Thyroid gland (tissue), 4 donors: Measurements from ENCODE around the gene EID2B. TPM values are rescaled to one million over a fixed set of nuclear protein-coding genes. Genes with fewer than 3 reads are reported as not detected.
A peak's percentile ranks its signal among the peaks of the same experiment; 100 is the strongest.

ENCODE experiments used
- DNase-seq, 2 donors: peaks; one replicate each; pipeline ENCODE4 v3.0.0-alpha.2; 2019
- H3K27ac ChIP-seq, 3 donors: fragments of 200-600 bp; sonication (generic); 1 replicate in 2 of 3; 2 replicates in 1 of 3; pipeline ENCODE4 v1.5.1; 2016 to 2019; ENCODE audit warnings: mild to moderate bottlenecking in 1 of 3, moderate library complexity in 1 of 3
- H3K27me3 ChIP-seq: fragments of 200-600 bp; sonication (generic); one replicate; pipeline ENCODE4 v1.5.1; 2019
- H3K36me3 ChIP-seq, 2 donors: fragments of 200-600 bp; sonication (generic); one replicate each; pipeline ENCODE4 v1.5.1; 2016 to 2019
- H3K4me1 ChIP-seq, 2 donors: fragments of 200-600 bp; sonication (generic); one replicate each; pipeline ENCODE4 v1.5.1; 2017 to 2019
- H3K4me3 ChIP-seq, 3 donors: fragments of 200-600 bp; sonication (generic); replicated peaks in 1 of 3; 1 replicate in 2 of 3; 2 replicates in 1 of 3; pipeline ENCODE4 v1.5.1; 2016; ENCODE audit warnings: mild to moderate bottlenecking in 1 of 3
- H3K9me3 ChIP-seq: fragments of 200-600 bp; sonication (generic); one replicate; pipeline ENCODE4 v1.5.1; 2017
- POLR2A ChIP-seq, 2 donors: fragments of 450-650 bp; IDR thresholded peaks; one replicate each; pipeline ENCODE4 v1.6.1; 2017; ENCODE audit warnings: antibody characterized with exemption in 2 of 2, mild to moderate bottlenecking in 2 of 2, moderate library complexity in 1 of 2
- WGBS, 2 donors: methylation state at CpG; one replicate each; pipeline ENCODE4 v1.1.5; 2017; 5-methylcytosine and 5-hydroxymethylcytosine counted together
- intact Hi-C: fragments of 100-400 bp; cut with DNase I; formaldehyde crosslinking; loops from one replicate; pipeline ENCODE4 v1.15.1; 2023
- total RNA-seq, 4 donors: library from RNA; depleted of rRNA; stranded (reverse); fragments of >200 nt; gene quantifications; one replicate each; pipeline ENCODE4 v1.2.3, GENCODE V29; 2016
- TF ChIP-seq, protein P1 (sequence below), 6 experiments: fragments of 200-600 bp in 3 of 6; fragments of 450-650 bp in 3 of 6; sonication (generic) in 3 of 6; IDR thresholded peaks; one replicate each; pipeline ENCODE4 v1.5.1; 2016 to 2019; ENCODE audit warnings: antibody characterized with exemption in 6 of 6, mild to moderate bottlenecking in 2 of 6, inconsistent platforms in 1 of 6, moderate library complexity in 1 of 6

Gene EID2B
- total RNA-seq, 4 donors from 2014 or later, result 2.4 to 7.1 (median 4.4) TPM

DNA sequence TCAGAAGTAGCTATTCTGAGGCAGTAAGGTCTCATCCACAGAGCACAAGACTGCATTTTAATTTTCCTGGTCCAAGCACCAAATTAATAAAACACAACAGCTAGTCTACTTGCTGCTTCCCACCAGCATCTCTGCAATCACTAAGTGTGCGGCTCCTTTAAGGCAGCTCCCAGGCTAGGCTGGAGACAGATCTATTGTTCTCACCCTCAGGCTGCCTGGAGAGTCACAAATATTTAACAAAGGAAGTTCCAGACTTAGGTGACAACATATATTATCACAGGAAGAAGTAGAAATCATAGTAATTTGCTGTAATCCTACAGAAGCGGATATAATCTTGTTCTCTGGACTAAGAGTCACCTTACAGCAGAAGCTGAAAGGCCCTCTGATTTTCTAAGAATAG, 9.6 kb upstream of the EID2B start:
- no peak for DNase-seq
- Histone ChIP-seq H3K9me3 (no peaks in the 10 kb centered on the region), H3K4me3 (no peak overlapping the region), H3K27ac (no peak overlapping the region), H3K4me1 (peaks cover 9 to 12% of the 10 kb centered on the region in 2 donors), H3K36me3 (no peaks in the 10 kb centered on the region), H3K27me3 (no peaks in the 10 kb centered on the region)
- no peak for TF ChIP-seq POLR2A (IDR thresholded peaks at IDR 0.05)
- TF ChIP-seq, protein P1, sequence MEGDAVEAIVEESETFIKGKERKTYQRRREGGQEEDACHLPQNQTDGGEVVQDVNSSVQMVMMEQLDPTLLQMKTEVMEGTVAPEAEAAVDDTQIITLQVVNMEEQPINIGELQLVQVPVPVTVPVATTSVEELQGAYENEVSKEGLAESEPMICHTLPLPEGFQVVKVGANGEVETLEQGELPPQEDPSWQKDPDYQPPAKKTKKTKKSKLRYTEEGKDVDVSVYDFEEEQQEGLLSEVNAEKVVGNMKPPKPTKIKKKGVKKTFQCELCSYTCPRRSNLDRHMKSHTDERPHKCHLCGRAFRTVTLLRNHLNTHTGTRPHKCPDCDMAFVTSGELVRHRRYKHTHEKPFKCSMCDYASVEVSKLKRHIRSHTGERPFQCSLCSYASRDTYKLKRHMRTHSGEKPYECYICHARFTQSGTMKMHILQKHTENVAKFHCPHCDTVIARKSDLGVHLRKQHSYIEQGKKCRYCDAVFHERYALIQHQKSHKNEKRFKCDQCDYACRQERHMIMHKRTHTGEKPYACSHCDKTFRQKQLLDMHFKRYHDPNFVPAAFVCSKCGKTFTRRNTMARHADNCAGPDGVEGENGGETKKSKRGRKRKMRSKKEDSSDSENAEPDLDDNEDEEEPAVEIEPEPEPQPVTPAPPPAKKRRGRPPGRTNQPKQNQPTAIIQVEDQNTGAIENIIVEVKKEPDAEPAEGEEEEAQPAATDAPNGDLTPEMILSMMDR (IDR thresholded peaks at IDR 0.05), result no peak
- 47 to 71% methylated on average over 2 of the region's 2 CpGs for WGBS, 2 donors
- intact Hi-C loops, result no loop called here

DNA sequence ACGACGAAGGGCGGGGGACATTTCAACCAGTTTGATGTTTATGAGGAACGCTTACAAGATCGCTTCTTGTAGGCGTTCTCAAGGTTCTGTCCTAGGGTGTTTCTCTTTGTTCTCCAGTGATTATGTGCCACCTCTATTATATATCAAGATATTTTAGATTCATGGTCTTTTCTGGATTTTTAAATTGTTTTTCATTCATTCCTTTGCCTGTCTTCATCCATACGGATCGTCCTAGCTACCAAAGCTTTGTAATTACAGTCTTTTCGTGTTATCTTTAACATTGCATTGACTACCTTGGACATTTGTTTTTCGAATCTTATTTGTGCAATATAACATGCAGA, 7.7 kb upstream of the EID2B start:
- H3K4me3 ChIP-seq, result no peak overlapping the region
- H3K27me3 ChIP-seq, result no peaks in the 10 kb centered on the region
- no peaks in the 10 kb centered on the region for H3K36me3 ChIP-seq
- WGBS, 2 donors, result 6 to 10% methylated on average over 10 of the region's 10 CpGs
- peaks cover 9 to 12% of the 10 kb centered on the region in 2 donors for H3K4me1 ChIP-seq
- no peaks in the 10 kb centered on the region for H3K9me3 ChIP-seq
- no peak for DNase-seq
- no peak for TF ChIP-seq POLR2A (IDR thresholded peaks at IDR 0.05)
- TF ChIP-seq, protein P1 (IDR thresholded peaks at IDR 0.05), result no peak
- intact Hi-C loops, result no loop called here
- H3K27ac ChIP-seq, result no peak overlapping the region

DNA sequence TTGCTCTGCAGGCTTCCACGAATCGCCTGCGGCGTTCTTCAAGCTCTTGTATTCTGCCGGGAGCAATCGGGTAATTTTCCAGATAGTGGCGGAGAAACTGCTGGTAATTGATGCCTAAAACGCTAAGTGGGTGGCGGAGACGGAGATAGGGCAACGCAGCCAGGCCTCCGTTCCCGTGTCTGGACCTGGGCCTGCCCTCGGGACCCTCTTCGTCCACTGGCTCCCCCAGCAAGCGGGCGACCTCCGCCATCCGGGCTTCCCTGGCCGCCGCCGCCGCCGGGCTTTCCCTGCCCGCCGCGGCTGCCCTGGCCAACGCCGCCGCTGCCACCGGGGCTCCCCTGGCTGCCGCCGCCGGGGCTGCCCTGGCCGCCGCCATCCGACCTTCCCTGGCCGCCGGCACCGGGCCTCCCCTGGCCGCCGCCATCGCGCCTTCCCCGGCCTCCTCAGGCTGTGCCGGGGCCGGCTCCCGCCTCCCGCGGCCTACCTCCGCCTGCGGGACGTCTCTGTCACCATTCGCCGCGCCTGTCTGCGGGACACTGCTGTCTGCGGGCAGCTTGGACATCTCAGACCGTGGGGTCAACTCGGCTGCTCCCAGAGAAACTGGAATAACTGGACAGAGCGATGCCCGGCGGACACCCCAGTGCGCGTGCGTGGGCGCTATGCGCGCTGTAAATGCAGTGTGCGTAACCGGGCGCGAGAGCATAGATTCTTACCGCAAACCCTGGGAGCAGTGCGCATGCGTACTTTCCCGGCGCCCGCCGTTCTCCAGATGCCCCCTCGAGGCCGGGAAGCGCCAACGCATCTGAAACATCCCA, 7.1 kb upstream of the EID2B start, which contains the start of gene EID2:
Gene EID2, minus strand, starts transcription at position 644 of the 815 bp plus-strand sequence. Its CDS starts 82 bp downstream, at position 562.
- peaks cover 9 to 12% of the 10 kb centered on the region in 2 donors for H3K4me1 ChIP-seq
- DNase-seq, result peak; percentile 95 to 96
- no peaks in the 10 kb centered on the region for H3K9me3 ChIP-seq
- H3K36me3 ChIP-seq, result no peaks in the 10 kb centered on the region
- H3K4me3 ChIP-seq, result peak within 1 kb of the TSS; percentile 23 to 87 (median 47)
- peak within 1 kb of the TSS; percentile 70 to 98 (median 88) for H3K27ac ChIP-seq
- TF ChIP-seq, protein P1 (IDR thresholded peaks at IDR 0.05), result peak; percentile 53 to 96 (median 82)
- peak; percentile 49 to 94 for TF ChIP-seq POLR2A (IDR thresholded peaks at IDR 0.05)
- 0 to 1% methylated on average over 15 to 26 of the region's 84 CpGs for WGBS, 2 donors
- H3K27me3 ChIP-seq, result no peaks in the 10 kb centered on the region
- intact Hi-C loops, result loop anchor here (5.0 to 10.0 kb wide), 2 partner anchors 42 to 95 kb away; partner anchors contain the start of genes DLL3 and SUPT5H

DNA sequence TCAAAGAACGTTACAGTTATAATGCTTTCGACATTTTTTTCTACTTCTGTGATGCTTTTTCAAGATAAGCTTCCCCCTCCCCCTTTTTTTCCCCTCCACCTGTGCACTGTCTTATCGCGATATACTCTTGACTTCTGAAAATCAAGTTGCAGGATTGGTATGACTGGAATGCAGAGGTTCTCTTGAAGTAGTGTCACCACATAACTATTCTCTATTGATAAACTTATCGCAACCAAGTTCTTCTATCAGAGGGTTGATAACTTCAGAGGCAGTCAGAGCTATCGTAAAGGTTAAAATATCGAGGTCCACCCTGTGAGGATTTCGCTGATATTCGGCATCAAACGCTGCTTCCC, 6.5 kb upstream of the EID2B start:
- no peak for DNase-seq
- H3K27ac ChIP-seq, result peak overlapping the region; percentile 70 to 98 (median 88)
- intact Hi-C loops, result loop anchor here (5.0 to 10.0 kb wide), 2 partner anchors 42 to 94 kb away; partner anchors contain the start of genes DLL3 and SUPT5H
- peaks cover 9 to 12% of the 10 kb centered on the region in 2 donors for H3K4me1 ChIP-seq
- WGBS, 2 donors, result 2 to 4% methylated on average over 10 of the region's 10 CpGs
- H3K4me3 ChIP-seq, result peak overlapping the region; percentile 23 to 87 (median 47)
- TF ChIP-seq POLR2A (IDR thresholded peaks at IDR 0.05), result no peak
- TF ChIP-seq, protein P1 (IDR thresholded peaks at IDR 0.05), result no peak
- H3K27me3 ChIP-seq, result no peaks in the 10 kb centered on the region
- no peaks in the 10 kb centered on the region for H3K36me3 ChIP-seq
- no peaks in the 10 kb centered on the region for H3K9me3 ChIP-seq

DNA sequence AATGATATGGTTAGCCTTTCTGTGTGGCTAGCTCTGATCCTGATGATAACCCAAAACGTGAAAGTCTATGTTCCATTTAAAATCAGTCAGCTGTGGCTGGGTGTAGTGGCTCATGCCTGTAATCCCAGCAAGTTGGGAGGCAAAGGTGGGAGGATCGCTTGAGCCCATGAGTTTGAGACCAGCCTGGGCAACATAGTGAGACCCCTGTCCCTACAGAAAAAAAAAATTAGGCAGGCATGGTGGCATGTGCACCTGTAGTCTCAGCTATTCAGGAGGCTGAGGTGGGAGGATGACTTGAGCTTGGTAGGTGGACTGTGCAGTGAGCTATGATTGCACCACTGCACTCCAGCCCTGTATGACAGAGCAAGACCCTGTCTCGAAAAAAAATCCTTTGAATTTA, 1.1 kb upstream of the EID2B start:
- peaks cover 4 to 12% of the 10 kb centered on the region in 2 donors for H3K4me1 ChIP-seq
- H3K36me3 ChIP-seq, result no peaks in the 10 kb centered on the region
- no peaks in the 10 kb centered on the region for H3K9me3 ChIP-seq
- no peak overlapping the region for H3K27ac ChIP-seq
- no peak for DNase-seq
- H3K27me3 ChIP-seq, result no peaks in the 10 kb centered on the region
- no peak for TF ChIP-seq POLR2A (IDR thresholded peaks at IDR 0.05)
- TF ChIP-seq, protein P1 (IDR thresholded peaks at IDR 0.05), result no peak
- no peak overlapping the region for H3K4me3 ChIP-seq
- intact Hi-C loops, result loop anchor here (2.0 to 10.0 kb wide), 2 partner anchors 61 to 89 kb away; partner anchors contain the start of gene SUPT5H
- WGBS, 2 donors, result 64 to 67% methylated on average over 3 of the region's 3 CpGs
